HG03354 (cell line): ENCODE data around the gene IER5.
A peak's percentile ranks its signal among the peaks of the same experiment; 100 is the strongest.

ENCODE experiments used
- ATAC-seq: cut with Tn5 transposase; IDR thresholded peaks from one replicate; pipeline ENCODE4 v1.9.1; 2021; ENCODE audit warnings: mild to moderate bottlenecking; ENCODE audit not compliant: unreplicated experiment, poor library complexity, severe bottlenecking

The IER5 gene

GRCh38 chr1:181128592-181129497 lies 40.3 kb downstream of the IER5 start:
- ATAC-seq = peak; percentile 55

- no peak for ATAC-seq
Measured at GRCh38 chr1:181129771-181130606, 41.5 kb downstream of the IER5 start.

- ATAC-seq = peak; percentile 29
Measured at GRCh38 chr1:181131255-181131941, 42.9 kb downstream of the IER5 start.

GRCh38 chr1:181133441-181133951 lies 45.0 kb downstream of the IER5 start:
- ATAC-seq = no peak

- ATAC-seq = no peak
Measured at GRCh38 chr1:181133969-181134418, 45.5 kb downstream of the IER5 start.

- ATAC-seq = peak; percentile 46
Measured at GRCh38 chr1:181134543-181135436, 46.3 kb downstream of the IER5 start.

- no peak for ATAC-seq
Measured at GRCh38 chr1:181135437-181135731, 46.9 kb downstream of the IER5 start.

- ATAC-seq = no peak
Measured at GRCh38 chr1:181135815-181136737, 47.6 kb downstream of the IER5 start.

- ATAC-seq = no peak
Measured at GRCh38 chr1:181136738-181137122, 48.2 kb downstream of the IER5 start.

GRCh38 chr1:181137217-181137743 lies 48.8 kb downstream of the IER5 start:
- no peak for ATAC-seq

GRCh38 chr1:181139631-181140061 lies 51.1 kb downstream of the IER5 start:
- ATAC-seq = no peak

- ATAC-seq = no peak
Measured at GRCh38 chr1:181140398-181140797, 51.9 kb downstream of the IER5 start.

- no peak for ATAC-seq
Measured at GRCh38 chr1:181140891-181141290, 52.4 kb downstream of the IER5 start.

GRCh38 chr1:181141431-181141910 lies 53.0 kb downstream of the IER5 start:
- no peak for ATAC-seq
